ENCODE measurements around the gene MYO1B.

Gene MYO1B

DNA sequence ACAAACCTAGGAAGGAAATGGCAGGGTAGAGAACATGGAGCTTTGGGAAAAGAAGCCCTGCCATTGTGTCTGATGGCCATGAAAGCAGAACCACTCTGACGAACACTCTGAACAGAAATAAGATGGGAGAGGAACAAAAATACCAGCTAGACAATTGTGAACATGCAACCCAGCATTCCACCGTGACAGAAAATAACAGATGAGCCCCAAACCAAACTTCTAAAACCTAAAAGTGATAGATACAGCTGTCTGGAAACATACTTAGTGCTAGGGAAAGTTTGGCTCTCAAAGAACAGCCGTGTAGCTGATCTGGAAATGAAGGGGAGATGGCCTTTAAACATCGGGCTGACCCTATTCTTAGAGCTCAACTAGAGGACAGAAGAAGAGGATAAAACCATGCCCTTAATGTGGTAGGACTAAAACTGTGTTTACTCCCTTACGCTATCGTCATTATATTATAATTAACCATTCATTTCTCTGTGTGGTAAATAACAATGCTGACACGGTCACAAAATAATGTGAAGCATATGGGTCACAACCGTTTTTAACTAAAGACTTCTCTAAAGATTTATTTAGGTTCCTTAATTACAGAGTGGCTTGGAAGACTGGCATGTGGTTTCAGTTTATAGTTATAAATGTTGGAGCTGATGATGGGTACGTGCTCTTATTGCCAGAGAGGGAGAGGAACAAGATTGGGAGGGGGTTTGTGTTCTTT is 80.6 kb downstream of the MYO1B start:
- DNase-seq = no peak

DNA sequence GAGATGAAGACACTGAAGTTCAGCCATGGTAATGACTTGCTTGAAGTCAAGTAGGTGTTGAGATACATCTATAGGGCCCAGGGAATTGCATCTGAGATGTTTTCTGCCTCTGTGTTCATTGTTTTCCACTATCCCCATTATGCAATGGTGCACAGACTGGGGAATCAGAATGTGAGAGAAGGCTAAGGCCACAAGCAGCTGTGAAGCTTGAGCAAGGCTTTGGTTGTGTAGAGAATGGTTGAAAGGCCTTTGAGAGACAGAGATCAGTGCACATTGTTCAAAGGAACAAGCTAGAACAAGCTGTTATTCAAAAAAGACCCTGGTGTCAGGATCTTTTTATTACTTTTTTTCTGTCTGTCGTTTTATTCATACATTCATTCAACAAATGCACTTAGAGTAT is 82.3 kb downstream of the MYO1B start:
- DNase-seq = no peak

DNA sequence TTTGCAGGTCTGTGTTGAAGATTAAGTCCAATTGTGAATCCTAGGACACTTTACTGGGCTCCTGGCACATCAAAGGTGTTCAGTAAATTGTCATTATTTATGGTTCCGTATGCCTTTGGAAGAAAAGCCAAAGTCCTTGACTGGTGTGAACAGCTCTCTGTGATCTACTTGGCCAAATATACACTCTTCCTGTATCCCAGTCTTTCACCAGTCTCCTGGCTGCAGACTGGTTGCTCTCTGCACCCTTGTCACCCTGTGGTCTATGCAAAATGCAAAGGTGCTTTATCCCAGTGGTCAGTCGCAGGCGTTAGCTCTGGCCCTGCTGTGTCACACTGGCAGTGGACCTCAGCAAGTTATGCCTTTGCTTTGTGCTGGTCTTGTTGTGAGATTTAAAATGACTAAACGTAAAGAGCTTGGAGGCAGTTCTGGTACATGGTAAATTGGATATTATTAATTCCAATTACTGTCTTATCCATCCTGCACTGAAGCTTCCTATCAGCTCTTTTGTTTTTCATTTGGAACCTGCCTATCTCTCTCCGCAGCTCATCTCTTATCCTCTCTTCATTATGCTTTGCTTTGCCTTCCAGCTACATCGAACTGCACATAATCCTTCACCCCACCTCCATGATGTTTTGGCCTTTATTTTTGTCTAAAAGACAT is 83.1 kb downstream of the MYO1B start:
- no peak for DNase-seq

- no peak for DNase-seq
Measured at GRCh38 chr2:191329841-191330240, 84.6 kb downstream of the MYO1B start.

DNA sequence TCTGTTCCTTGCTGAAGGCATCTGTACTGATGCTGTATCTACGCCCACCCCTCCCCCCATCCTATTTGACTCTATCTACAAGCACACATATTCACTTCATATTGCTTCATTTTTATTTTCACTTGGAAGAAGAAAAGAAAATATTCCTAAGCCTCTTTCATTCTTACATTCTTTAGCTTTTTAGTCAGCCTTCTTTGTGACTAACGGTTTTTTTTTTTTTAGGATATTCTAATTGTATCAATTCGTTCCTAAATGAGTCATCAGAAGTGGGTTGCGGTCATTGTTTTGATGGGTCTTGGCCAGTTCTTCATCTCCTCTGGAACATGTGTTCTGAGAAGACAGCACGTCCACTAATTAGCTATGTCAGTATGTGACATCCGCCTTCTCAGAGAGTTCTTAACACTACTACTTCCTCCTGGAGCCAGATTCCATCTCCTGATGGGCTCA is 88.7 kb downstream of the MYO1B start:
- DNase-seq = peak; percentile 98

- no peak for DNase-seq
Measured at GRCh38 chr2:191335875-191336464, 90.8 kb downstream of the MYO1B start.

- DNase-seq = no peak
Measured at GRCh38 chr2:191341436-191341835, 96.2 kb downstream of the MYO1B start.

DNA sequence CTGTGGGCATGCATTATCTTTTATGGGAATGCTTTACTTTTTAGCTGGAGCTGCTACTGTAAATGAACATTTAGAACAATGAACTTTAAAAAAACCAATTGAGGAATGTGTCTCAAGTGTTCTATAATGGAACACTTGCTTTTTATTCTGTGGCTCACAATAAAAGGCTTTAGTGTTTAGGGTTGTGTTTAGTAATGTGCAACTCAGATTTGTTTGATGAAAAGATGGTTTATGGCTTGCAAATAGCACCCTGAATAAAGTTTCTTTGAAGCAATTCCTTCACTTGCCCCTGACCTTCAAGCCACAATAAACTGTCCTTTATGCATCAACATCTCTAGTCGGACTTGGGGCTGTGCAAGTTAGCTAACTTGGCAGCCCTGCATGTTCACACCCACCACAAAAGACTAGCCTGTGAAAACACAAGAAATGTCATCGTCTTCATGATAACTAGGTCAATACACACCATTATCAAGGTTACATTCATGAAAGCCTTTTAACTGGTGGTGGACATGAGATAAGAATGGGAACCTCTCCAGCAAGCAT is 98.7 kb downstream of the MYO1B start:
- no peak for DNase-seq

DNA sequence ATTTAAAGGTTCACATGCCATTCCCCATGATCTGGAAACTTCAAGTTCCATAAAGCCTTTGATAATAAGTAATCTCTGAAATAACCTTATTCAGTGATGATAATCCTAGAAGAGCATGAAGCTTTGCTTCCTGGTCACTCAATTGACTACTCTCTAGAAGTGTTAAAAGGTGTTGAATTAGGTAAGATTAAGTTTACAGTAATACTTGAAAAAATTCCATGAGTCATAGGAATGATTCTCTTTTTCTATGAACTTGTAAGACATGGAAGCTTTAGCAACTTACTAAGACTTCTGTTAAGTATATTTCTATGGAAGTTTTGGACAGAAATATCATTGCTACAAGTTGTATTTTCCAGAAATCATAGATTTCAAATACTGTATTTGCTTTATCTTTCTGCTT is 100.6 kb downstream of the MYO1B start:
- DNase-seq = peak; percentile 46

DNA sequence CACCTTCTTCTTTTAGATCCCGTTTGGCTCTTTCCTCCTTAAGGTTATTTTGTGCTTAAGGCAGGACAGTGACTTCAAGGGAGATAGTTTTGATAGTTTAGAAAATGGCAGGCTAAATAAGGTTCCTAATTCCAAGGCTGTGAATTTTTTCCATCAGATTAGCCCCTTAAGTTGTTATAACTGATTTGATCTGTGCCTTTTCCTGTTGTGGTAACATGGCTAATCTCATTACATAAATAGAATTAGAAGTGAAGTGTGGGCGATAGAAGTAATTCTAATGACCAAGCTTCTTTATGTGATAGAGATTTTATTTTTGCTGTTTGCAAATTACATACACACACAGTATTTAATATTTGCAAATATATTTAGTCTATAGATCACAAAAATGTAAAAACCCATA is 102.0 kb downstream of the MYO1B start:
- DNase-seq = no peak

GRCh38 chr2:191347881-191348280 is 102.7 kb downstream of the MYO1B start:
- DNase-seq = peak; percentile 62

DNA sequence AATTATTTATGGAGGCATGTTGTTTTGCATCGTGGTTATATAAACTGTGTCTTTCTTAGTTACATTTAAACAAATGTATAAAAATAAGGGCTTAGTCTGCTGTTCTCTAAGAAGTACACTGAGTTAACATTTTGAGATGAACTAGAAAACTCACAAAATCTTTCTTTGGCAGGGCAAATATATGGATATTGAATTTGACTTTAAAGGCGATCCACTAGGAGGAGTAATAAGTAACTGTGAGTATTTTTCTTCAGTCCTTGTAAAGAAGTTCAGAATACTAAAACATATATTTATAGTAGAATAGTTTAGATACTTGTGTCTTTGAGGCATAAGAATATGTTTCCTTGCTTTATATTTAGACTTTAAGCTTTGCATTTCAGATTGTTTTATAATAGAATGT is 104.8 kb downstream of the MYO1B start:
- DNase-seq = no peak

DNA sequence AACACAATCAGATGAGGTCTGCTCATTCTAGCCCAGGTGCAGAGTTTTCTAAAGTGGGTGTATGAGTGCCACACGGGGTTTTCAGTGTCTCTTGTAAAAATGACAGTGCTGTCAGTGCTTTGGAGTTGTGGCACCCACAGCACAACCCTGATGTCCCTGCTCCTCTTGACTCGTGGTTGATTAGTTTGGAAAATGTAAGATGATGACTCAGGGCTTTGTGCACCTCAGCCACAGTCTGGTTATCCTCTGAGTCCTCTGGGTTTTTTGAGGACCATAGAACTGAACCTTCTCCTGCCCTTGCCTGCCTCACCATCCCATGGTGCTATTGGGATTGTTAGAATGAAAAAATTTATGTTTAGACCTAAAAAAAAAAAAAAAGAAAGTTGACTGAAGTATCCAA is 105.6 kb downstream of the MYO1B start:
- peak; percentile 56 for DNase-seq

DNA sequence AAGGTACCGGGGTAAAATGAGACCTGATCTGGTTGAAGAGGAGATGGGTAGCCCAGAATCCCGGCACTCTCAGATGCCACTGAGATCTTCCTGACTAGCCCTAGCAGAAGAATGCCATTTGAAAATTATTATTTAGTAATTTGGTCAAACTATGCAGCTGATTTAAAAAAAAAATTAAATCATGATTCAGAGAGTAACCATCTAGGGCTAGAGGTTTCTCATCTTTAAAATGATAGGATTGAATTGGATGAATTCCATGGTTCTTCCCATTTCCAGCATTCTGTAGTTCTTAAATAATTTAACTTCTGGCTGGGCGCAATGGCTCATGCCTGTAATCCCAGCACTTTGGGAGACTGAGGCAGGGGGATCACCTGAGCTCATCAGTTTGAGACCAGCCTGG is 106.1 kb downstream of the MYO1B start:
- peak; percentile 81 for DNase-seq

- DNase-seq = peak; percentile 87
Measured at GRCh38 chr2:191351921-191352320, 106.7 kb downstream of the MYO1B start.

- DNase-seq = peak; percentile 88
Measured at GRCh38 chr2:191352536-191352935, 107.3 kb downstream of the MYO1B start.

GRCh38 chr2:191355170-191355758 is 110.1 kb downstream of the MYO1B start:
- DNase-seq = no peak

GRCh38 chr2:191357678-191358077 is 112.5 kb downstream of the MYO1B start:
- no peak for DNase-seq

- DNase-seq = no peak
Measured at GRCh38 chr2:191358325-191359025, 113.3 kb downstream of the MYO1B start.

- peak; percentile 16 for DNase-seq
Measured at GRCh38 chr2:191359133-191359532, 113.9 kb downstream of the MYO1B start.

DNA sequence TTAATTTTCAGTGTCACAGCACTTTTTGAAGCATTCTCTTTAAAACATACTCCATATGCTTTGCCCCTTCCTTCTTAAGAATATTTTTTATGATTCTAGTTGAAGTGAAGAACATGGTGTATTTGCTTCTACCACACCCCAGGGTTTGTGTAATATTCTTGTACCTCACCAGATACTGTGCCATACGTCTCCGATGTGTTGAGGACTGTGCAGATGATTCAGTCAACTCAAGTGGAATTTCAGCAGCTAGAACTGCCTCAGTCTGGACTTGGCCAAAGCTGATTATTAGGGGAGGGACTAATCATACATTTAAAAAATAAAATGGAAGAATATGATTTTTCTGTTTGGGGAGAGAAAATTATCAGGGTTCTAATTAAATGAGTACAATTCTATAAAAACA is 115.7 kb downstream of the MYO1B start:
- no peak for DNase-seq

DNA sequence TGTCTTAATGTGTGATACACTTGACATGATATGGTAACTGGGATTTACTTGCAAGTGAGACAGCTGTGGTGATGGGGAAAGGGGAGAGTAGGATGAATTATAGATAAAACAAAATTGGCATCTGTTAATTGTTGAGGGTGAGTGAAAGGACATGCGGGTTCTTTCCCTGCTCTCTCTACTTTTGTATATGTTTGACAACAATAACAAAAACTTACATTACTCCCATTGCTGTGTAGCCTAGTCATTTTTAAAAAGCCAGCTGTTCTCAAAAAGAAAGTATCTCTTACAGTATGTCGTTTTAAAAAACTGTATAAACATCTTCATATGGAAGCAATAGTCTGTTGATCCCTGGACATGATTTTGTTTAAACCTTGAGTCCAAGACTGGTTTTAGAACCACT is 117.6 kb downstream of the MYO1B start:
- DNase-seq = no peak

DNA sequence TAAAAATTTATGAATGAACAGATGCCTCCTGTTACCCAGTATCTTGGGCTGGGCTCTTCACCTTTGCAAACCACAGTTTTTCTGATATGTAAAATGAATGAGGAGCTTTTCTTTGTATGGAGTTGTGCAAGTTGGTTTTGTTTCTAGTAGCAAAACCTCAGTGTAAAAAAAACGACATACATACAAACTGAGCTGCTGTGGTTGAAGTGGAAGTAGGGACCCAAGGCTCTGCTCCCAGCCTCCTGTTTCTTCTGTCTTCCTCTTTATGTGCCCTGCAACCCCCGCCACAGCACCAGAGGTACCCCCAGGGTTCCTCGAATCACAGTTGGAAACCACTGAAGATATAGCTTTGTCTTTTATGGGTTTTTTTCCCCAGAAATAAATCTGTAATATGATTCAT is 118.1 kb downstream of the MYO1B start:
- no peak for DNase-seq

All from fibroblast of upper back skin (primary cell).